IMR-90 (cell line): ENCODE measurements around the gene NNAT. TPM values are rescaled to one million over a fixed set of nuclear protein-coding genes. Genes with fewer than 3 reads are reported as not detected.

Source experiments
- ATAC-seq: fragments of 200-7000 bp; cut with Tn5 transposase; 2 replicates; pipeline ENCODE4 v1.9.1; 2020; ENCODE audit warnings: low read depth, mild to moderate bottlenecking, moderate library complexity
- BruUV-seq: library from RNA; stranded (reverse); fragments of 400-500 nt; replicated peaks from 2 replicates; lab custom pipeline; 2021; lab: Mats Ljungman, UMichigan
- CTCF ChIA-PET: fragments of 300-600 bp; formaldehyde crosslinking; extraction: SDS; loops from one replicate; lab custom pipeline; 2021; ENCODE audit warnings: antibody characterized with exemption; lab: Yijun Ruan, JAX
- POLR2A ChIA-PET: fragments of 300-600 bp; sonication (Branson Sonifier 250); formaldehyde crosslinking; loops from one replicate; lab custom pipeline; 2022; ENCODE audit warnings: antibody characterized with exemption; ENCODE audit not compliant: unreplicated experiment; lab: Charles Lee
- DNase-seq: peaks from one replicate; pipeline ENCODE4 v3.0.0; 2013
- H2AFZ ChIP-seq: replicated peaks from 2 replicates; pipeline ENCODE3; 2013; ENCODE audit warnings: low read length, mild to moderate bottlenecking; ENCODE audit not compliant: poor library complexity
- H2AK5ac ChIP-seq: 2 replicates; pipeline ENCODE4 v1.6.1; 2013; ENCODE audit warnings: low read depth, low read length, inconsistent platforms
- H2AK9ac ChIP-seq: replicated peaks from 2 replicates; pipeline ENCODE3; 2013; ENCODE audit warnings: mild to moderate bottlenecking, low read depth, low read length, moderate library complexity; ENCODE audit not compliant: poor library complexity
- H2BK120ac ChIP-seq: 2 replicates; pipeline ENCODE4 v1.6.1; 2013; ENCODE audit warnings: low read depth, low read length, inconsistent platforms
- H2BK15ac ChIP-seq: 3 replicates; pipeline ENCODE4 v1.6.1; 2013; ENCODE audit warnings: low read depth, low read length, inconsistent platforms
- H2BK20ac ChIP-seq: 2 replicates; pipeline ENCODE4 v1.6.1; 2013; ENCODE audit warnings: low read depth, mild to moderate bottlenecking, inconsistent platforms, low read length, moderate library complexity
- H2BK5ac ChIP-seq: 2 replicates; pipeline ENCODE4 v1.6.1; 2013; ENCODE audit warnings: mild to moderate bottlenecking, low read depth, low read length, inconsistent platforms; ENCODE audit not compliant: poor library complexity, severe bottlenecking
- H3K14ac ChIP-seq: replicated peaks from 2 replicates; pipeline ENCODE4 v1.6.1; 2013; ENCODE audit warnings: low read depth, low read length, inconsistent platforms
- H3K18ac ChIP-seq: 2 replicates; pipeline ENCODE4 v1.6.1; 2013; ENCODE audit warnings: low read depth, low read length, control low read depth
- H3K23ac ChIP-seq: 2 replicates; pipeline ENCODE4 v1.6.1; 2013; ENCODE audit warnings: low read depth, low read length, inconsistent platforms
- H3K27ac ChIP-seq: 2 replicates; pipeline ENCODE4 v1.5.1; 2013; ENCODE audit warnings: mild to moderate bottlenecking, control low read depth, low read length; ENCODE audit not compliant: insufficient read depth
- H3K27me3 ChIP-seq: 2 replicates; pipeline ENCODE4 v1.6.1; 2013; ENCODE audit warnings: low read length; ENCODE audit not compliant: control insufficient read depth, insufficient read depth
- H3K36me3 ChIP-seq: 2 replicates; pipeline ENCODE4 v1.6.1; 2013; ENCODE audit warnings: low read length, mixed read lengths; ENCODE audit not compliant: control insufficient read depth, insufficient read depth
- H3K4ac ChIP-seq: 2 replicates; pipeline ENCODE4 v1.6.1; 2013; ENCODE audit warnings: low read depth, low read length, inconsistent platforms
- H3K4me1 ChIP-seq: 2 replicates; pipeline ENCODE4 v1.6.1; 2013; ENCODE audit warnings: low read length, mixed read lengths; ENCODE audit not compliant: control insufficient read depth, insufficient read depth
- H3K4me2 ChIP-seq: 2 replicates; pipeline ENCODE4 v1.6.1; 2013; ENCODE audit warnings: low read depth, mild to moderate bottlenecking, control low read depth, low read length, moderate library complexity
- H3K4me3 ChIP-seq: 2 replicates; pipeline ENCODE4 v1.5.1; 2013; ENCODE audit warnings: low read depth, mild to moderate bottlenecking, control low read depth, low read length, moderate library complexity; ENCODE audit not compliant: insufficient read depth
- H3K56ac ChIP-seq: 2 replicates; pipeline ENCODE4 v1.6.1; 2013; ENCODE audit warnings: low read length, inconsistent platforms; ENCODE audit not compliant: insufficient read depth; ENCODE audit errors: extremely low read depth
- H3K79me1 ChIP-seq, 2 experiments: 2 replicates each; pipeline ENCODE4 v1.6.1; 2013; ENCODE audit warnings: low read length in 2 of 2, inconsistent platforms in 1 of 2, low read depth in 1 of 2
- H3K9ac ChIP-seq: 2 replicates; pipeline ENCODE4 v1.6.1; 2013; ENCODE audit warnings: low read depth, low read length, control low read depth
- H3K9me1 ChIP-seq: 2 replicates; pipeline ENCODE4 v1.6.1; 2013; ENCODE audit warnings: low read length, inconsistent platforms; ENCODE audit not compliant: insufficient read depth
- H3K9me3 ChIP-seq: 2 replicates; pipeline ENCODE4 v1.6.1; 2013; ENCODE audit warnings: low read length; ENCODE audit not compliant: control insufficient read depth, insufficient read depth
- H4K20me1 ChIP-seq: 2 replicates; pipeline ENCODE4 v1.6.1; 2013; ENCODE audit warnings: low read length, inconsistent platforms; ENCODE audit not compliant: insufficient read depth
- H4K5ac ChIP-seq: 2 replicates; pipeline ENCODE4 v1.6.1; 2013; ENCODE audit warnings: mild to moderate bottlenecking, low read depth, low read length, control low read depth
- H4K8ac ChIP-seq, 2 experiments: 2 replicates each; pipeline ENCODE4 v1.6.1; 2013; ENCODE audit warnings: low read depth in 2 of 2, low read length in 2 of 2, control low read depth in 1 of 2, inconsistent platforms in 1 of 2
- H4K91ac ChIP-seq: 2 replicates; pipeline ENCODE4 v1.6.1; 2013; ENCODE audit warnings: low read depth, low read length, inconsistent platforms; ENCODE audit not compliant: insufficient read depth
- BHLHE40 ChIP-seq: fragments of 150-350 bp; IDR thresholded peaks from 2 replicates; pipeline ENCODE4 v1.6.1; 2016; ENCODE audit warnings: mild to moderate bottlenecking, low read depth, low read length
- CEBPB ChIP-seq: IDR thresholded peaks from 2 replicates; pipeline ENCODE4 v1.6.1; 2012; ENCODE audit warnings: low read depth, low read length, improper control_type of control experiment
- FOS ChIP-seq: fragments of 150-350 bp; IDR thresholded peaks from 2 replicates; pipeline ENCODE4 v1.6.1; 2016; ENCODE audit warnings: low read depth, low read length
- WGBS, 2 experiments: methylation state at CpG; one replicate each; pipeline versions ENCODE4 v1.1.5 to v1.1.7; 2013; ENCODE audit warnings: missing lambda C conversion rate in 2 of 2; ENCODE audit not compliant: insufficient read length in 1 of 2; ENCODE audit errors: extremely low coverage in 2 of 2; 5-methylcytosine and 5-hydroxymethylcytosine counted together
- dilution Hi-C: fragments of 300-500 bp; cut with HindIII; formaldehyde crosslinking; loops from one replicate; pipeline ENCODE4 v1.14.3; 2018; ENCODE audit warnings: low sequenced_read_pairs; ENCODE audit not compliant: unreplicated experiment
- in situ Hi-C: fragments of 300-500 bp; cut with MboI; formaldehyde crosslinking; loops from 3 replicates; pipeline ENCODE4 v1.14.3; 2019; ENCODE audit warnings: low sequenced_read_pairs, inconsistent platforms, mixed read lengths
- intact Hi-C: fragments of 100-400 bp; cut with micrococcal nuclease; formaldehyde crosslinking; loops from 2 replicates; pipeline ENCODE4 v1.10.0; 2022
- polyA plus RNA-seq, 3 experiments: library from polyadenylated mRNA; depleted of rRNA; stranded (reverse); fragments of >200 nt; gene quantifications; 2 replicates each; pipeline ENCODE4 v1.2.3, GENCODE V29; 2012; ENCODE audit warnings: low replicate concordance in 1 of 3
- total RNA-seq: library from RNA; depleted of rRNA; stranded (reverse); fragments of >200 nt; gene quantifications from 2 replicates; pipeline ENCODE4 v1.2.3, GENCODE V29; 2012

NNAT gene
- total and polyA plus RNA-seq, 2 of the 4 experiments (the other 2 are of a cell fraction) = 2.0 to 6.5 TPM

DNA sequence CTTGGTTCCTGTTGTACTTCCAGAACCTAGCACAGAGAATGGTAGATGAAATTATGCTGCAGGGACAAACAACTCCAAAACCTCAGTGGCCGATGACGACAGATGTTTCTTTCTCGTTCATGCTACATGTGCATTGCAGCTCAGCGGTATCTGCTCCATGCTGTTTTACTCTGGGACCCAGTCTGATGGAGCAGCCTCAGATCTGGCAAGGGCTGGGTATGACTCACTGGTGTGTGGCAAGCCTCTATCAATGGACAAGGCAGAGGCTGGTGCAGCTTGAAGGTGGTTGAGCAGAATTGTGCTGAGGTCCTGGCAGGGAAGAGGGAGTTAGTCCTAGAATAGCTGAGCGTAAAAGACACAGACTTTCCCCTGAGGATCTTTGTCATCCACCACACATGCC, 17.0 kb downstream of the NNAT start:
- no peak overlapping the region for H2AK5ac ChIP-seq
- no peak overlapping the region for H2BK15ac ChIP-seq
- dilution Hi-C loops (no loop called here), in situ Hi-C loops (no loop called here), intact Hi-C loops (no loop called here)
- no peaks in the 10 kb centered on the region for H4K20me1 ChIP-seq
- no peak overlapping the region for H4K5ac ChIP-seq
- DNase-seq (peak; percentile 55), ATAC-seq (peak; percentile 46; the same call in 1 of the 2 replicates)
- H3K4me3 ChIP-seq = no peak overlapping the region
- H3K9ac ChIP-seq = no peak overlapping the region
- no TSS peak for BruUV-seq
- no peaks in the 10 kb centered on the region for H3K9me1 ChIP-seq
- H3K14ac ChIP-seq = no peak overlapping the region
- H3K18ac ChIP-seq = no peak overlapping the region
- no peak for TF ChIP-seq BHLHE40
- TF ChIP-seq FOS = 0 out of 2 replicates have a peak, but pooled peaks have one; percentile 15
- peak; percentile 80 for TF ChIP-seq CEBPB
- no peaks in the 10 kb centered on the region for H3K4me1 ChIP-seq
- H3K36me3 ChIP-seq = no peaks in the 10 kb centered on the region
- H4K8ac ChIP-seq = no peak overlapping the region
- WGBS, 2 experiments = 79% methylated on average over 4 of the region's 5 CpGs; no CpG with 5 or more reads in 1 of the 2 experiments
- no peak overlapping the region for H3K4me2 ChIP-seq
- CTCF ChIA-PET = no interaction called here
- no peak overlapping the region for H2AFZ ChIP-seq
- H3K56ac ChIP-seq = no peak overlapping the region
- no peak overlapping the region for H2BK120ac ChIP-seq
- H3K4ac ChIP-seq = no peak overlapping the region
- H3K27me3 ChIP-seq = peaks cover 14% of the 10 kb centered on the region
- no peak overlapping the region for H2BK5ac ChIP-seq
- H4K91ac ChIP-seq = no peak overlapping the region
- POLR2A ChIA-PET = no interaction called here
- no peak overlapping the region for H2AK9ac ChIP-seq
- no peaks in the 10 kb centered on the region for H3K9me3 ChIP-seq
- H2BK20ac ChIP-seq = no peak overlapping the region
- H3K23ac ChIP-seq = no peak overlapping the region
- H3K27ac ChIP-seq = no peak overlapping the region
- H3K79me1 ChIP-seq = no peaks in the 10 kb centered on the region
